Coronary artery (tissue), 2 donors: ENCODE results near the gene JKAMP.

Experiments
- DNase-seq: peaks from one replicate; pipeline ENCODE4 v3.0.0-alpha.2; 2017; ENCODE audit warnings: low spot score
- H3K27ac ChIP-seq, 2 donors: fragments of 200-600 bp; sonication (generic); one replicate each; pipeline ENCODE4 v1.5.1; 2016 to 2019
- H3K4me3 ChIP-seq: fragments of 200-600 bp; sonication (generic); 2 replicates; pipeline ENCODE4 v1.5.1; 2016; ENCODE audit warnings: mild to moderate bottlenecking, moderate library complexity
- CTCF ChIP-seq: fragments of 200-600 bp; sonication (generic); IDR thresholded peaks from one replicate; pipeline ENCODE4 v1.5.1; 2019; ENCODE audit warnings: antibody characterized with exemption

The JKAMP gene

GRCh38 chr14:59537476-59537875 lies 53.2 kb downstream of the JKAMP start:
- Histone ChIP-seq H3K27ac (no peak overlapping the region), H3K4me3 (no peak overlapping the region)
- no peak for TF ChIP-seq CTCF
- no peak for DNase-seq

- Histone ChIP-seq H3K27ac (no peak overlapping the region), H3K4me3 (no peak overlapping the region)
- TF ChIP-seq CTCF = no peak
- no peak for DNase-seq
Observed at GRCh38 chr14:59538936-59539335, 54.6 kb downstream of the JKAMP start.

GRCh38 chr14:59540852-59541251 lies 56.5 kb downstream of the JKAMP start:
- TF ChIP-seq CTCF = no peak

GRCh38 chr14:59541731-59542130 lies 57.4 kb downstream of the JKAMP start:
- Histone ChIP-seq H3K4me3 (no peak overlapping the region), H3K27ac (no peak overlapping the region)
- DNase-seq = no peak
- TF ChIP-seq CTCF = no peak

More at GRCh38 chr14:59540852-59541251, 56.5 kb downstream of the JKAMP start:
- Histone ChIP-seq H3K27ac (no peak overlapping the region), H3K4me3 (no peak overlapping the region)
- no peak for DNase-seq

- DNase-seq = no peak
- H3K27ac ChIP-seq = no peak overlapping the region
- no peak overlapping the region for H3K4me3 ChIP-seq
- TF ChIP-seq CTCF = no peak
Observed at GRCh38 chr14:59543873-59544272, 59.6 kb downstream of the JKAMP start.

- DNase-seq = no peak
- H3K27ac ChIP-seq = no peak overlapping the region
- no peak for TF ChIP-seq CTCF
- H3K4me3 ChIP-seq = no peak overlapping the region
Observed at GRCh38 chr14:59547310-59547709, 63.0 kb downstream of the JKAMP start.
